A549 (cell line): ENCODE data around the gene THADA. TPM values are rescaled to one million over a fixed set of nuclear protein-coding genes. Genes with fewer than 3 reads are reported as not detected.

Experiments used
- ATAC-seq, 2 experiments: fragments of 200-7000 bp in 1 of 2; fragments of >200 bp in 1 of 2; cut with Nextera tagmentation in 1 of 2; cut with Tn5 transposase in 1 of 2; 3 replicates each; pipeline versions ENCODE4 v1.8.0 to v1.9.1; 2018 to 2020; ENCODE audit warnings: mild to moderate bottlenecking in 1 of 2, moderate library complexity in 1 of 2
- CTCF ChIA-PET: fragments of 300-600 bp; sonication (Branson Sonifier 250); formaldehyde crosslinking; extraction: SDS; loops from one replicate; lab custom pipeline; 2021; ENCODE audit warnings: antibody characterized with exemption, inconsistent platforms; lab: Yijun Ruan, JAX
- POLR2A ChIA-PET: fragments of 350-600 bp; formaldehyde crosslinking; extraction: SDS; loops from one replicate; lab custom pipeline; 2021; ENCODE audit warnings: antibody characterized with exemption, inconsistent platforms; lab: Yijun Ruan, JAX
- DNase-seq, 2 experiments: peaks; one replicate each; pipeline versions ENCODE4 v3.0.0 to v3.0.0-alpha.2; 2011 to 2016; ENCODE audit warnings: low read depth in 1 of 2, low spot score in 1 of 2
- FAIRE-seq: peaks from 2 replicates; lab custom pipeline; 2011; peaks lifted over from hg19 to GRCh38; lab: Jason Lieb, UNC
- H3K27ac ChIP-seq, 2 experiments: fragments of >200 bp; sonication (Bioruptor Twin); formaldehyde crosslinking; 3 replicates each; pipeline ENCODE4 v1.5.1; 2016 to 2017
- H3K4me1 ChIP-seq: fragments of >200 bp; sonication (Bioruptor Twin); formaldehyde crosslinking; 3 replicates; pipeline ENCODE4 v1.6.1; 2016
- H3K4me2 ChIP-seq: fragments of >200 bp; sonication (Bioruptor Twin); formaldehyde crosslinking; 3 replicates; pipeline ENCODE4 v1.6.1; 2016
- H3K4me3 ChIP-seq: fragments of >200 bp; sonication (Bioruptor Twin); formaldehyde crosslinking; 3 replicates; pipeline ENCODE4 v1.5.1; 2016
- H3K9me3 ChIP-seq: fragments of >200 bp; sonication (Bioruptor Twin); formaldehyde crosslinking; 3 replicates; pipeline ENCODE4 v1.6.1; 2016
- CBX2 ChIP-seq: fragments of 200-600 bp; sonication (generic); IDR thresholded peaks from 2 replicates; pipeline ENCODE4 v1.6.1; 2016; ENCODE audit warnings: low read depth, mild to moderate bottlenecking, borderline replicate concordance
- CBX8 ChIP-seq: fragments of 200-600 bp; sonication (generic); IDR thresholded peaks from 2 replicates; pipeline ENCODE4 v1.6.1; 2016
- CHD2 ChIP-seq: fragments of 150-350 bp; IDR thresholded peaks from 2 replicates; pipeline ENCODE4 v1.6.1; 2014; ENCODE audit warnings: low read length; ENCODE audit not compliant: partially characterized antibody
- CTCF ChIP-seq: fragments of >200 bp; sonication (Bioruptor Twin); formaldehyde crosslinking; IDR thresholded peaks from 3 replicates; pipeline ENCODE4 v1.5.1; 2016
- E2F6 ChIP-seq: IDR thresholded peaks from 2 replicates; pipeline ENCODE4 v1.6.1; 2012; ENCODE audit warnings: low read depth, borderline replicate concordance
- FOSB ChIP-seq: fragments of 250-450 bp; sonication (Bioruptor Pico); IDR thresholded peaks from 2 replicates; pipeline ENCODE4 v1.5.0; 2020; ENCODE audit warnings: mild to moderate bottlenecking, moderate library complexity
- GATA3 ChIP-seq: IDR thresholded peaks from 2 replicates; pipeline ENCODE4 v1.6.1; 2012; ENCODE audit warnings: borderline replicate concordance
- HDAC2 ChIP-seq: fragments of 200-600 bp; sonication (generic); IDR thresholded peaks from 2 replicates; pipeline ENCODE4 v1.6.1; 2016
- HES2 ChIP-seq: fragments of >200 bp; sonication (Bioruptor Twin); formaldehyde crosslinking; IDR thresholded peaks from 2 replicates; pipeline ENCODE4 v1.6.1; 2016
- HMGXB4 ChIP-seq: fragments of 250-450 bp; sonication (Bioruptor Pico); IDR thresholded peaks from 2 replicates; pipeline ENCODE4 v1.5.0; 2021; ENCODE audit warnings: mild to moderate bottlenecking, moderate library complexity, borderline replicate concordance
- HOXB5 ChIP-seq: fragments of 250-450 bp; sonication (Bioruptor Pico); IDR thresholded peaks from 2 replicates; pipeline ENCODE4 v1.5.0; 2020; ENCODE audit warnings: mild to moderate bottlenecking, moderate library complexity
- MAZ ChIP-seq: fragments of 150-350 bp; IDR thresholded peaks from 2 replicates; pipeline ENCODE4 v1.6.1; 2014; ENCODE audit warnings: antibody characterized with exemption, low read depth, low read length, borderline replicate concordance
- NFE2L2 ChIP-seq: fragments of 150-350 bp; conservative IDR thresholded peaks from 2 replicates; pipeline ENCODE4 v1.6.1; 2014; ENCODE audit warnings: low read length
- NR3C1 ChIP-seq: fragments of >200 bp; sonication (Bioruptor Twin); formaldehyde crosslinking; IDR thresholded peaks from 3 replicates; pipeline ENCODE4 v1.6.1; 2017
- SMC3 ChIP-seq: fragments of >200 bp; sonication (Bioruptor Twin); formaldehyde crosslinking; IDR thresholded peaks from 3 replicates; pipeline ENCODE4 v1.6.1; 2018; ENCODE audit warnings: inconsistent platforms
- TFCP2L1 ChIP-seq: fragments of 250-450 bp; sonication (Bioruptor Pico); IDR thresholded peaks from 2 replicates; pipeline ENCODE4 v1.5.0; 2021; ENCODE audit warnings: mild to moderate bottlenecking
- USF2 ChIP-seq: fragments of 450-650 bp; IDR thresholded peaks from 2 replicates; pipeline ENCODE4 v1.6.1; 2014; ENCODE audit warnings: antibody characterized with exemption
- ZC3H11A ChIP-seq: fragments of 450-650 bp; IDR thresholded peaks from 2 replicates; pipeline ENCODE4 v1.6.1; 2014; ENCODE audit warnings: antibody characterized with exemption, mild to moderate bottlenecking
- ZFP36 ChIP-seq: fragments of 450-650 bp; IDR thresholded peaks from 2 replicates; pipeline ENCODE4 v1.6.1; 2014; ENCODE audit warnings: borderline replicate concordance; ENCODE audit not compliant: partially characterized antibody
- ZNF302 ChIP-seq: fragments of 250-450 bp; sonication (Bioruptor Pico); IDR thresholded peaks from 2 replicates; pipeline ENCODE4 v1.9.0; 2021; ENCODE audit warnings: inconsistent platforms, mild to moderate bottlenecking, moderate library complexity
- ZSCAN20 ChIP-seq: fragments of 250-450 bp; sonication (Bioruptor Pico); IDR thresholded peaks from 2 replicates; pipeline ENCODE4 v1.8.0; 2022; ENCODE audit warnings: mild to moderate bottlenecking, moderate library complexity
- WGBS: methylation state at CpG from one replicate; pipeline ENCODE4 v1.1.6; 2017; ENCODE audit errors: missing lambda C conversion rate; 5-methylcytosine and 5-hydroxymethylcytosine counted together
- polyA plus RNA-seq, 4 experiments: library from polyadenylated mRNA; depleted of rRNA in 3 of 4; stranded (reverse); fragments of >200 nt; fragmentation: RNase III in 1 of 4; extraction: RNeasy Plus Mini Kit Qiagen cat#74134 plus additional on column Dnase treatment in 1 of 4; gene quantifications; 2 replicates in 3 of 4; 3 replicates in 1 of 4; pipeline ENCODE4 v1.2.3, GENCODE V29; 2011 to 2017

Gene THADA
- polyA plus RNA-seq, 2 of the 4 experiments (the other 2 are of a cell fraction), result 21.8 to 37.9 TPM

GRCh38 chr2:43452318-43452731, 143.5 kb downstream of the THADA start:
- Histone ChIP-seq H3K27ac (no peak overlapping the region), H3K4me2 (no peak overlapping the region), H3K4me1 (peaks cover 47% of the 10 kb centered on the region), H3K9me3 (no peaks in the 10 kb centered on the region), H3K4me3 (no peak overlapping the region)
- ATAC-seq, result no peak
- ChIA-PET CTCF (interaction anchor here (0.9 to 5.3 kb wide), 2 partner anchors 9 to 14 kb away, joined by 3 to 22 read pairs; no protein-coding TSS in a partner anchor), POLR2A (no interaction called here)
- no peak for DNase-seq
- whole genome bisulfite sequencing, result 94% methylated on average over 1 of the region's 1 CpG
- TF ChIP-seq MAZ, result no peak
- TF ChIP-seq NR3C1, result no peak
- no peak for TF ChIP-seq FOSB (CRISPR knock-in tag)
- TF ChIP-seq ZFP36, result no peak
- TF ChIP-seq TFCP2L1, result no peak
- TF ChIP-seq CBX8, result no peak
- TF ChIP-seq GATA3, result no peak
- no peak for TF ChIP-seq HES2
- no peak for FAIRE-seq

GRCh38 chr2:43450617-43451016, 145.2 kb downstream of the THADA start:
- no peak for ATAC-seq
- H3K4me1 ChIP-seq, result peaks cover 30% of the 10 kb centered on the region
- TF ChIP-seq HMGXB4 (no peak), NFE2L2 (no peak), CTCF (no peak), SMC3 (no peak), ZSCAN20 (no peak), CHD2 (no peak), CBX2 (no peak), HDAC2 (no peak), ZC3H11A (no peak), TFCP2L1 (no peak), HOXB5 (CRISPR knock-in tag) (no peak), USF2 (no peak), ZNF302 (no peak), E2F6 (no peak)
- FAIRE-seq, result no peak
- no peak for DNase-seq
- H3K4me2 ChIP-seq, result no peak overlapping the region
- ChIA-PET POLR2A (no interaction called here), CTCF (interaction anchor here (1.1 to 5.3 kb wide), 4 partner anchors 7 to 503 kb away, joined by 4 to 22 read pairs (median 5); no protein-coding TSS in a partner anchor)
- WGBS, result 90% methylated on average over 1 of the region's 1 CpG
- no peak overlapping the region for H3K4me3 ChIP-seq
- H3K27ac ChIP-seq, result no peak overlapping the region
- H3K9me3 ChIP-seq, result no peaks in the 10 kb centered on the region
